Right renal pelvis (tissue), 4 donors: Measurements from ENCODE around the gene STEAP4. TPM values are rescaled to one million over a fixed set of nuclear protein-coding genes. Genes with fewer than 3 reads are reported as not detected.

Source experiments
- DNase-seq, 4 donors: peaks; one replicate each; pipeline ENCODE4 v3.0.0-alpha.2; 2013; ENCODE audit warnings: low read depth in 4 of 4, low spot score in 3 of 4, missing footprints in 1 of 4
- polyA plus RNA-seq, 4 donors: library from polyadenylated mRNA; unstranded; fragments of 120-200 nt; gene quantifications; one replicate each; pipeline ENCODE4 v1.2.1, GENCODE V29; 2013; ENCODE audit not compliant: insufficient read length in 4 of 4

The STEAP4 gene
- polyA plus RNA-seq, 4 donors: 0.12 to 0.31 (median 0.15) TPM

GRCh38 chr7:88224601-88225275, 82.0 kb downstream of the STEAP4 start:
- no peak for DNase-seq

GRCh38 chr7:88223265-88223664, 83.4 kb downstream of the STEAP4 start:
- no peak for DNase-seq

Other genes with a start within 250 kb of the STEAP4 start
- 100 to 1,000 TPM; 145 to 171 (median 165) TPM for gene SRI, start 86.9 kb downstream of the STEAP4 start, polyA plus RNA-seq